GM21576 (cell line): ENCODE measurements around the gene ILKAP.

Experiments
- ATAC-seq: cut with Tn5 transposase; IDR thresholded peaks from one replicate; pipeline ENCODE4 v1.9.1; 2021; ENCODE audit warnings: mild to moderate bottlenecking, moderate library complexity; ENCODE audit not compliant: unreplicated experiment

Gene ILKAP

GRCh38 chr2:238126338-238126737, 77.2 kb downstream of the ILKAP start:
- no peak for ATAC-seq

- ATAC-seq: no peak
These were observed 78.2 kb downstream of the ILKAP start for GRCh38 chr2:238125127-238125885.

- ATAC-seq: no peak
These were observed 78.9 kb downstream of the ILKAP start for GRCh38 chr2:238124488-238125126.

GRCh38 chr2:238123991-238124470, 79.5 kb downstream of the ILKAP start:
- no peak for ATAC-seq

- ATAC-seq: no peak
These were observed 80.1 kb downstream of the ILKAP start for GRCh38 chr2:238123218-238123971.

- no peak for ATAC-seq
These were observed 80.9 kb downstream of the ILKAP start for GRCh38 chr2:238122287-238123217.

- ATAC-seq: no peak
These were observed 81.8 kb downstream of the ILKAP start for GRCh38 chr2:238121511-238122286.

- ATAC-seq: no peak
These were observed 82.8 kb downstream of the ILKAP start for GRCh38 chr2:238120463-238121298.
